Measurements from ENCODE around the gene C19orf67.

Gene C19orf67

GRCh38 chr19:14088634-14089411 is 3.2 kb upstream of the C19orf67 start:
- intact Hi-C loops (cut with micrococcal nuclease) = loop anchor here (1.0 kb wide), 1 partner anchor 8 kb away; no protein-coding TSS in a partner anchor
- Mint-ChIP-seq H3K9me3 (peaks cover 8% of the 10 kb centered on the region), H3K4me3 (peak overlapping the region; percentile 69), H3K36me3 (ENCODE audit: low read depth) (peaks cover 56% of the 10 kb centered on the region), H3K4me1 (ENCODE audit: low read depth) (peaks cover 27% of the 10 kb centered on the region), H3K27me3 (no peaks in the 10 kb centered on the region), H3K27ac (peak overlapping the region; percentile 5)

- no peaks in the 10 kb centered on the region for H3K9me3 Mint-ChIP-seq
- intact Hi-C loops (cut with micrococcal nuclease) = no loop called here
- H3K4me1 Mint-ChIP-seq (ENCODE audit: low read depth) = peaks cover 21% of the 10 kb centered on the region
- no peak overlapping the region for H3K27ac Mint-ChIP-seq
- no peaks in the 10 kb centered on the region for H3K27me3 Mint-ChIP-seq
- H3K36me3 Mint-ChIP-seq (ENCODE audit: low read depth) = peaks cover 42% of the 10 kb centered on the region
- no peak overlapping the region for H3K4me3 Mint-ChIP-seq
These were observed 515 bp upstream of the C19orf67 start for GRCh38 chr19:14086098-14086497.

- intact Hi-C loops (cut with micrococcal nuclease) = loop anchor here (5.0 kb wide), 2 partner anchors 35 to 285 kb away; partner anchors contain the start of genes PRKACA and ZSWIM4
- peaks cover 23% of the 10 kb centered on the region for H3K36me3 Mint-ChIP-seq (ENCODE audit: low read depth)
- H3K27me3 Mint-ChIP-seq = no peaks in the 10 kb centered on the region
- H3K4me1 Mint-ChIP-seq (ENCODE audit: low read depth) = peaks cover 23% of the 10 kb centered on the region
- H3K27ac Mint-ChIP-seq = peak overlapping the region; percentile 93
- H3K4me3 Mint-ChIP-seq = peak overlapping the region; percentile 93
- no peaks in the 10 kb centered on the region for H3K9me3 Mint-ChIP-seq
These were observed 3.0 kb downstream of the C19orf67 start for GRCh38 chr19:14082675-14082960.

- Mint-ChIP-seq H3K36me3 (ENCODE audit: low read depth) (peaks cover 17% of the 10 kb centered on the region), H3K4me3 (peak overlapping the region; percentile 93), H3K9me3 (no peaks in the 10 kb centered on the region), H3K27ac (peak overlapping the region; percentile 93), H3K4me1 (ENCODE audit: low read depth) (peaks cover 28% of the 10 kb centered on the region), H3K27me3 (no peaks in the 10 kb centered on the region)
- intact Hi-C loops (cut with micrococcal nuclease) = loop anchor here (1.0 to 5.0 kb wide), 4 partner anchors 7 to 285 kb away; partner anchors contain the start of genes ASF1B, PRKACA and ZSWIM4
These were observed 3.5 kb downstream of the C19orf67 start for GRCh38 chr19:14081797-14082674.

- peaks cover 33% of the 10 kb centered on the region for H3K4me1 Mint-ChIP-seq (ENCODE audit: low read depth)
- no peaks in the 10 kb centered on the region for H3K27me3 Mint-ChIP-seq
- no peaks in the 10 kb centered on the region for H3K9me3 Mint-ChIP-seq
- H3K4me3 Mint-ChIP-seq = peak overlapping the region; percentile 93
- peak overlapping the region; percentile 93 for H3K27ac Mint-ChIP-seq
- intact Hi-C loops (cut with micrococcal nuclease) = loop anchor here (1.0 to 5.0 kb wide), 4 partner anchors 8 to 284 kb away; partner anchors contain the start of genes ASF1B, PRKACA and ZSWIM4
- peaks cover 12% of the 10 kb centered on the region for H3K36me3 Mint-ChIP-seq (ENCODE audit: low read depth)
These were observed 4.4 kb downstream of the C19orf67 start for GRCh38 chr19:14080887-14081796.

GRCh38 chr19:14078411-14078810 is 7.2 kb downstream of the C19orf67 start:
- peaks cover 51% of the 10 kb centered on the region for H3K4me1 Mint-ChIP-seq (ENCODE audit: low read depth)
- H3K27ac Mint-ChIP-seq = peak overlapping the region; percentile 69
- intact Hi-C loops (cut with micrococcal nuclease) = no loop called here
- H3K36me3 Mint-ChIP-seq (ENCODE audit: low read depth) = peaks cover 17% of the 10 kb centered on the region
- peaks cover 6% of the 10 kb centered on the region for H3K27me3 Mint-ChIP-seq
- H3K9me3 Mint-ChIP-seq = no peaks in the 10 kb centered on the region
- H3K4me3 Mint-ChIP-seq = no peak overlapping the region

- Mint-ChIP-seq H3K4me3 (peak overlapping the region; percentile 100), H3K9me3 (no peaks in the 10 kb centered on the region), H3K27me3 (peaks cover 35% of the 10 kb centered on the region), H3K27ac (peak overlapping the region; percentile 93), H3K4me1 (ENCODE audit: low read depth) (peaks cover 48% of the 10 kb centered on the region), H3K36me3 (ENCODE audit: low read depth) (peaks cover 17% of the 10 kb centered on the region)
- intact Hi-C loops (cut with micrococcal nuclease) = loop anchor here (2.0 to 5.0 kb wide), 2 partner anchors 63 to 192 kb away; partner anchors contain the start of gene ASF1B
These were observed 11.4 kb downstream of the C19orf67 start for GRCh38 chr19:14073925-14074838.

- H3K9me3 Mint-ChIP-seq = no peaks in the 10 kb centered on the region
- peaks cover 17% of the 10 kb centered on the region for H3K36me3 Mint-ChIP-seq (ENCODE audit: low read depth)
- peak overlapping the region; percentile 93 for H3K27ac Mint-ChIP-seq
- peaks cover 46% of the 10 kb centered on the region for H3K4me1 Mint-ChIP-seq (ENCODE audit: low read depth)
- intact Hi-C loops (cut with micrococcal nuclease) = loop anchor here (2.0 to 5.0 kb wide), 2 partner anchors 63 to 191 kb away; partner anchors contain the start of gene ASF1B
- H3K27me3 Mint-ChIP-seq = peaks cover 36% of the 10 kb centered on the region
- H3K4me3 Mint-ChIP-seq = peak overlapping the region; percentile 100
These were observed 12.2 kb downstream of the C19orf67 start for GRCh38 chr19:14073261-14073924.

GRCh38 chr19:14072535-14073260 is 12.9 kb downstream of the C19orf67 start, which contains the start of gene MISP3:
Gene MISP3 (plus strand): TSS chr19:14072786. CDS start chr19:14073310, 524 bp downstream.
- Mint-ChIP-seq H3K4me3 (peak within 1 kb of the TSS; percentile 100), H3K9me3 (no peaks in the 10 kb centered on the region), H3K27me3 (peaks cover 36% of the 10 kb centered on the region), H3K27ac (peak within 1 kb of the TSS; percentile 93), H3K4me1 (ENCODE audit: low read depth) (peaks cover 42% of the 10 kb centered on the region), H3K36me3 (ENCODE audit: low read depth) (peaks cover 17% of the 10 kb centered on the region)
- intact Hi-C loops (cut with micrococcal nuclease) = loop anchor here (2.0 to 5.0 kb wide), 2 partner anchors 64 to 190 kb away; partner anchors contain the start of gene ASF1B

- intact Hi-C loops (cut with micrococcal nuclease) = loop anchor here (5.0 kb wide), 1 partner anchor 188 kb away; no protein-coding TSS in a partner anchor
- Mint-ChIP-seq H3K27ac (no peak overlapping the region), H3K27me3 (peaks cover 43% of the 10 kb centered on the region), H3K36me3 (ENCODE audit: low read depth) (peaks cover 17% of the 10 kb centered on the region), H3K4me3 (no peak overlapping the region), H3K4me1 (ENCODE audit: low read depth) (peaks cover 40% of the 10 kb centered on the region), H3K9me3 (no peaks in the 10 kb centered on the region)
These were observed 15.1 kb downstream of the C19orf67 start for GRCh38 chr19:14070268-14071050.

GRCh38 chr19:14066134-14066533 is 19.4 kb downstream of the C19orf67 start:
- intact Hi-C loops (cut with micrococcal nuclease) = no loop called here

More at GRCh38 chr19:14066134-14066533, 19.4 kb downstream of the C19orf67 start:
- H3K4me3 Mint-ChIP-seq = no peak overlapping the region
- H3K4me1 Mint-ChIP-seq (ENCODE audit: low read depth) = peaks cover 10% of the 10 kb centered on the region
- no peaks in the 10 kb centered on the region for H3K36me3 Mint-ChIP-seq (ENCODE audit: low read depth)
- H3K27me3 Mint-ChIP-seq = peaks cover 34% of the 10 kb centered on the region
- no peaks in the 10 kb centered on the region for H3K9me3 Mint-ChIP-seq
- H3K27ac Mint-ChIP-seq = no peak overlapping the region

All from dendritic cell treated with granulocyte-macrophage colony-stimulating factor and Interleukin-4, amounts not matched to agents 40 ng/mL and 50 ng/mL, for 4 days (primary cell).